ENCODE data around the gene SH3RF3. TPM values are rescaled to one million over a fixed set of nuclear protein-coding genes. Genes with fewer than 3 reads are reported as not detected.

Gene SH3RF3
- total and polyA plus RNA-seq, 3 experiments from 2014 or later, result 0.24 to 0.31 (median 0.27) TPM

DNA sequence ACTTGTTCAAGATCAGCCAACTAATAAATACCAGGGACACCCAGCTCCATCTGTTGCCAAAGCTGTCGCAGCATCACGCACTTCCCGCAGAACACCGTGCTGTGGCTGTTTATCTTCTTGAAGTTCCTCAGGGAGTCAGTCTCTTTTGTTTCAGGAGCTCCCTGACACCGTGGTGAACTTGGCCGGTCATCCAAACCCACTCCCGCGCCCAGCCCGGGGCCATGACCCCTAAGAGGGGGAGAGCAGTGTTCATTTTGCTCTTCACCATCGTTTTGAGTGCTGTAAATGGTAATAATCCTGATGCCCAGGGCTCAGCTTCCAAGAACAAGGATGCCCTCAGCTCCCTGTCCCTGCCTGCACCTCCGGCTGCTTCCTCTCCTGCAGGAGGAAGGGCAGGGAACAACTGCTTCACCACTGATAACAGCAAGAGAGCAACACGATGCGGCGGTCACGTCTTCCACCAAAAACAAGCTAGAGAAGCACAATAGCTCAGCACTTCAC is 353.4 kb downstream of the SH3RF3 start:
- no peak overlapping the region for H3K4me3 ChIP-seq (ENCODE audit: low read length)
- DNase-seq, result no peak
- H3K36me3 ChIP-seq (ENCODE audit: insufficient read depth, low read length), result no peaks in the 10 kb centered on the region
- no peaks in the 10 kb centered on the region for H3K9me3 ChIP-seq (ENCODE audit: low read length)
- no peaks in the 10 kb centered on the region for H3K36me3 Mint-ChIP-seq
- H3K4me3 Mint-ChIP-seq, result no peak overlapping the region
- ChIA-PET CTCF (interaction anchor here (0.7 kb wide), 1 partner anchor 28 kb away, joined by 3 read pairs; no protein-coding TSS in a partner anchor), POLR2A (no interaction called here)
- no peaks in the 10 kb centered on the region for H3K4me1 Mint-ChIP-seq
- no peaks in the 10 kb centered on the region for H3K27me3 ChIP-seq (ENCODE audit: insufficient read depth, low read length, poor library complexity, severe bottlenecking)
- H3K27ac ChIP-seq (ENCODE audit: low read depth, low read length), result no peak overlapping the region
- no peak overlapping the region for H3K27ac Mint-ChIP-seq
- no peaks in the 10 kb centered on the region for H3K9me3 Mint-ChIP-seq
- no peaks in the 10 kb centered on the region for H3K4me1 ChIP-seq (ENCODE audit: insufficient read depth, low read length)
- H3K27me3 Mint-ChIP-seq, result peaks cover 1 to 4% of the 10 kb centered on the region in 2 donors

GRCh38 chr2:109486711-109487535 is 357.9 kb downstream of the SH3RF3 start:
- peaks cover 0 to 3% of the 10 kb centered on the region in 2 donors for H3K27me3 Mint-ChIP-seq
- H3K27ac Mint-ChIP-seq, result no peak overlapping the region
- H3K27ac ChIP-seq (ENCODE audit: low read depth, low read length), result no peak overlapping the region

GRCh38 chr2:109487536-109487869 is 358.5 kb downstream of the SH3RF3 start:
- Histone ChIP-seq H3K9me3 (ENCODE audit: low read length) (no peaks in the 10 kb centered on the region), H3K36me3 (ENCODE audit: insufficient read depth, low read length) (no peaks in the 10 kb centered on the region), H3K4me3 (ENCODE audit: low read length) (no peak overlapping the region), H3K4me1 (ENCODE audit: insufficient read depth, low read length) (no peaks in the 10 kb centered on the region), H3K27me3 (ENCODE audit: insufficient read depth, low read length, poor library complexity, severe bottlenecking) (no peaks in the 10 kb centered on the region), H3K27ac (ENCODE audit: low read depth, low read length) (no peak overlapping the region)
- Mint-ChIP-seq H3K27ac (no peak overlapping the region), H3K9me3 (no peaks in the 10 kb centered on the region), H3K4me1 (no peaks in the 10 kb centered on the region), H3K4me3 (no peak overlapping the region), H3K27me3 (peaks cover 0 to 3% of the 10 kb centered on the region in 2 donors), H3K36me3 (no peaks in the 10 kb centered on the region)
- CTCF ChIA-PET, result no interaction called here
- POLR2A ChIA-PET, result no interaction called here
- no peak for DNase-seq

More at GRCh38 chr2:109486711-109487535, 357.9 kb downstream of the SH3RF3 start:
- Histone ChIP-seq H3K27me3 (ENCODE audit: insufficient read depth, low read length, poor library complexity, severe bottlenecking) (no peaks in the 10 kb centered on the region), H3K4me3 (ENCODE audit: low read length) (no peak overlapping the region), H3K9me3 (ENCODE audit: low read length) (no peaks in the 10 kb centered on the region), H3K4me1 (ENCODE audit: insufficient read depth, low read length) (no peaks in the 10 kb centered on the region), H3K36me3 (ENCODE audit: insufficient read depth, low read length) (no peaks in the 10 kb centered on the region)
- ChIA-PET POLR2A (no interaction called here), CTCF (no interaction called here)
- no peak for DNase-seq
- no peaks in the 10 kb centered on the region for H3K4me1 Mint-ChIP-seq
- H3K36me3 Mint-ChIP-seq, result no peaks in the 10 kb centered on the region
- no peak overlapping the region for H3K4me3 Mint-ChIP-seq
- no peaks in the 10 kb centered on the region for H3K9me3 Mint-ChIP-seq

GRCh38 chr2:109487871-109488655 is 359.1 kb downstream of the SH3RF3 start:
- Mint-ChIP-seq H3K36me3 (no peaks in the 10 kb centered on the region), H3K9me3 (no peaks in the 10 kb centered on the region), H3K27me3 (peaks cover 0 to 3% of the 10 kb centered on the region in 2 donors), H3K4me3 (no peak overlapping the region), H3K27ac (no peak overlapping the region), H3K4me1 (no peaks in the 10 kb centered on the region)
- ChIA-PET CTCF (no interaction called here), POLR2A (no interaction called here)
- Histone ChIP-seq H3K27ac (ENCODE audit: low read depth, low read length) (no peak overlapping the region), H3K4me1 (ENCODE audit: insufficient read depth, low read length) (no peaks in the 10 kb centered on the region), H3K27me3 (ENCODE audit: insufficient read depth, low read length, poor library complexity, severe bottlenecking) (no peaks in the 10 kb centered on the region), H3K9me3 (ENCODE audit: low read length) (no peaks in the 10 kb centered on the region), H3K4me3 (ENCODE audit: low read length) (no peak overlapping the region), H3K36me3 (ENCODE audit: insufficient read depth, low read length) (no peaks in the 10 kb centered on the region)
- no peak for DNase-seq

- H3K27ac ChIP-seq (ENCODE audit: low read depth, low read length), result no peak overlapping the region
- peaks cover 0 to 2% of the 10 kb centered on the region in 2 donors for H3K27me3 Mint-ChIP-seq
- H3K4me1 Mint-ChIP-seq, result no peaks in the 10 kb centered on the region
- H3K27ac Mint-ChIP-seq, result no peak overlapping the region
- H3K4me1 ChIP-seq (ENCODE audit: insufficient read depth, low read length), result no peaks in the 10 kb centered on the region
- DNase-seq, result no peak
- no peaks in the 10 kb centered on the region for H3K36me3 ChIP-seq (ENCODE audit: insufficient read depth, low read length)
- POLR2A ChIA-PET, result no interaction called here
- no peak overlapping the region for H3K4me3 ChIP-seq (ENCODE audit: low read length)
- H3K9me3 ChIP-seq (ENCODE audit: low read length), result no peaks in the 10 kb centered on the region
- CTCF ChIA-PET, result no interaction called here
- H3K9me3 Mint-ChIP-seq, result no peaks in the 10 kb centered on the region
- no peaks in the 10 kb centered on the region for H3K27me3 ChIP-seq (ENCODE audit: insufficient read depth, low read length, poor library complexity, severe bottlenecking)
- H3K36me3 Mint-ChIP-seq, result no peaks in the 10 kb centered on the region
- no peak overlapping the region for H3K4me3 Mint-ChIP-seq
Observed at GRCh38 chr2:109489296-109489695, 360.3 kb downstream of the SH3RF3 start.

- H3K27ac Mint-ChIP-seq, result no peak overlapping the region
Observed at GRCh38 chr2:109493176-109493935, 364.4 kb downstream of the SH3RF3 start.

DNA sequence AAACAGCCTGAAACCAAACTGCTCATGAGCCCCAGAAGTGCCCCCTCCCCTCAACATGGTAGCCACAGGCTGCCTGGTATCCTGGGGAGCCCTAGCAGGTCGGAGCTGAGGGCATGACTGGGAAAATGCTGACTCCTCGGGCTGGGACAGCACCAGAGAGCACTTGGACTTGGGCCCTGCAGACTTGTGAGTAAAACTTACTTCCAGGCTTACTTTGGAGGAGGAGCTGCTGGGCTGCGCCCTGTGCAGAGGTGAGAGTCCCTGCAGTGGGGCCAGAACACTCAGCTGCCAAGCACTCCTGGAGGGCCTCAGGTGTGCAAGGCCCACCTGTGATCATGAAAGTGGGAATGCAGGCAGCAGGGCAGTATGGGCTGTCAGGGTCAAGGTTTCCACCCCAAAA is 365.3 kb downstream of the SH3RF3 start:
- H3K36me3 Mint-ChIP-seq, result no peaks in the 10 kb centered on the region
- ChIA-PET POLR2A (no interaction called here), CTCF (no interaction called here)
- no peaks in the 10 kb centered on the region for H3K4me1 ChIP-seq (ENCODE audit: insufficient read depth, low read length)
- H3K27ac ChIP-seq (ENCODE audit: low read depth, low read length), result no peak overlapping the region
- no peaks in the 10 kb centered on the region for H3K27me3 ChIP-seq (ENCODE audit: insufficient read depth, low read length, poor library complexity, severe bottlenecking)
- no peaks in the 10 kb centered on the region for H3K9me3 Mint-ChIP-seq
- peaks cover 0 to 2% of the 10 kb centered on the region in 2 donors for H3K27me3 Mint-ChIP-seq
- no peak overlapping the region for H3K27ac Mint-ChIP-seq
- no peaks in the 10 kb centered on the region for H3K9me3 ChIP-seq (ENCODE audit: low read length)
- no peak overlapping the region for H3K4me3 ChIP-seq (ENCODE audit: low read length)
- no peaks in the 10 kb centered on the region for H3K4me1 Mint-ChIP-seq
- no peaks in the 10 kb centered on the region for H3K36me3 ChIP-seq (ENCODE audit: insufficient read depth, low read length)
- no peak for DNase-seq
- H3K4me3 Mint-ChIP-seq, result no peak overlapping the region

More at GRCh38 chr2:109493176-109493935, 364.4 kb downstream of the SH3RF3 start:
- POLR2A ChIA-PET, result no interaction called here
- no peaks in the 10 kb centered on the region for H3K36me3 Mint-ChIP-seq
- H3K27ac ChIP-seq (ENCODE audit: low read depth, low read length), result no peak overlapping the region
- CTCF ChIA-PET, result no interaction called here
- DNase-seq, result no peak
- H3K36me3 ChIP-seq (ENCODE audit: insufficient read depth, low read length), result no peaks in the 10 kb centered on the region
- no peaks in the 10 kb centered on the region for H3K9me3 Mint-ChIP-seq
- H3K4me1 ChIP-seq (ENCODE audit: insufficient read depth, low read length), result no peaks in the 10 kb centered on the region
- no peak overlapping the region for H3K4me3 ChIP-seq (ENCODE audit: low read length)
- H3K4me1 Mint-ChIP-seq, result no peaks in the 10 kb centered on the region
- H3K27me3 Mint-ChIP-seq, result peaks cover 0 to 2% of the 10 kb centered on the region in 2 donors
- no peaks in the 10 kb centered on the region for H3K9me3 ChIP-seq (ENCODE audit: low read length)
- H3K4me3 Mint-ChIP-seq, result no peak overlapping the region
- no peaks in the 10 kb centered on the region for H3K27me3 ChIP-seq (ENCODE audit: insufficient read depth, low read length, poor library complexity, severe bottlenecking)

DNA sequence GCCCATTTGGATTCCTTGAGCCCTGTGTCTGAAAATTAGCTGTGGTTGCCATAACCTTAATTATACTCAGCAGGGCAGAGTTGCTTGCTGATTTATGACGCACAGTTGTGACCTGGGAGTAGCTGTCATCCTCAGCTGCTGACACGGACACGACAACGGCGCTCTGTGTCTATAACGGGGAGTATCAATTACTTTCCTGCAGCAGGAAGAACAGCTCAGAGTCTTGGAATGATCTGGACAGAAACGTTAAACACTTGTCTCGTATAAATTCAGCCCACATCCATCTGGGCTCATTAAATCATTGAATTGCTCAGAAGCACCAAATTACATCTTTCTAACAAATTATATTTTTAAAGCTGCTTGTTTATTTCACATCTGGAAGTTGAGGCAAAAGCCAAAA is 368.5 kb downstream of the SH3RF3 start:
- H3K27me3 ChIP-seq (ENCODE audit: insufficient read depth, low read length, poor library complexity, severe bottlenecking), result no peaks in the 10 kb centered on the region
- H3K27ac ChIP-seq (ENCODE audit: low read depth, low read length), result no peak overlapping the region
- Mint-ChIP-seq H3K4me3 (no peak overlapping the region), H3K36me3 (no peaks in the 10 kb centered on the region), H3K27ac (no peak overlapping the region), H3K4me1 (no peaks in the 10 kb centered on the region), H3K27me3 (peaks cover 0 to 3% of the 10 kb centered on the region in 2 donors), H3K9me3 (no peaks in the 10 kb centered on the region)
- no peaks in the 10 kb centered on the region for H3K36me3 ChIP-seq (ENCODE audit: insufficient read depth, low read length)
- ChIA-PET POLR2A (no interaction called here), CTCF (interaction anchor here (1.1 kb wide), 1 partner anchor 13 kb away, joined by 9 read pairs; no protein-coding TSS in a partner anchor)
- DNase-seq, result no peak
- H3K4me1 ChIP-seq (ENCODE audit: insufficient read depth, low read length), result no peaks in the 10 kb centered on the region
- H3K9me3 ChIP-seq (ENCODE audit: low read length), result no peaks in the 10 kb centered on the region
- no peak overlapping the region for H3K4me3 ChIP-seq (ENCODE audit: low read length)

All from CD8-positive, alpha-beta memory T cell (primary cell).